Fibroblast of skin of back (primary cell): ENCODE measurements around the gene APMAP.

Experiments used
- DNase-seq: peaks from one replicate; pipeline ENCODE4 v3.0.0-alpha.2; 2013

The APMAP gene

GRCh38 chr20:24965065-24965919 is 27.3 kb downstream of the APMAP start:
- no peak for DNase-seq

- no peak for DNase-seq
These were observed 28.1 kb downstream of the APMAP start for GRCh38 chr20:24964506-24964840.

- no peak for DNase-seq
These were observed 28.7 kb downstream of the APMAP start for GRCh38 chr20:24963672-24964505.

GRCh38 chr20:24962510-24962909 is 30.0 kb downstream of the APMAP start:
- no peak for DNase-seq

- DNase-seq: no peak
These were observed 30.4 kb downstream of the APMAP start for GRCh38 chr20:24962182-24962492.

GRCh38 chr20:24961384-24962181 is 31.0 kb downstream of the APMAP start:
- no peak for DNase-seq

- no peak for DNase-seq
These were observed 31.7 kb downstream of the APMAP start for GRCh38 chr20:24960861-24961260.

- no peak for DNase-seq
These were observed 32.2 kb downstream of the APMAP start for GRCh38 chr20:24960302-24960801.

GRCh38 chr20:24959591-24960301 is 32.8 kb downstream of the APMAP start:
- no peak for DNase-seq

- no peak for DNase-seq
These were observed 33.8 kb downstream of the APMAP start for GRCh38 chr20:24958506-24959385.

GRCh38 chr20:24957326-24958016 is 35.1 kb downstream of the APMAP start:
- DNase-seq: no peak

- DNase-seq: no peak
These were observed 36.3 kb downstream of the APMAP start for GRCh38 chr20:24956001-24956841.

- DNase-seq: no peak
These were observed 37.5 kb downstream of the APMAP start for GRCh38 chr20:24955045-24955444.

- no peak for DNase-seq
These were observed 38.0 kb downstream of the APMAP start for GRCh38 chr20:24954566-24954965.

- no peak for DNase-seq
These were observed 38.4 kb downstream of the APMAP start for GRCh38 chr20:24954151-24954550.

- DNase-seq: no peak
These were observed 38.9 kb downstream of the APMAP start for GRCh38 chr20:24953621-24954133.

GRCh38 chr20:24953209-24953575 is 39.4 kb downstream of the APMAP start:
- no peak for DNase-seq

- no peak for DNase-seq
These were observed 40.0 kb downstream of the APMAP start for GRCh38 chr20:24952376-24953208.
